GM11168 (cell line): ENCODE data around the gene MANEAL.

ENCODE experiments used
- in situ Hi-C: fragments of 300-500 bp; cut with MboI; formaldehyde crosslinking; loops from one replicate; pipeline ENCODE4 v1.12.0; 2022; ENCODE audit warnings: low sequenced_read_pairs; ENCODE audit not compliant: unreplicated experiment

MANEAL gene

GRCh38 chr1:37776946-37777516 lies 16.6 kb upstream of the MANEAL start:
- in situ Hi-C loops: no loop called here

- in situ Hi-C loops: no loop called here
Observed at GRCh38 chr1:37778654-37779053, 15.0 kb upstream of the MANEAL start.

GRCh38 chr1:37782491-37782890 lies 11.2 kb upstream of the MANEAL start:
- in situ Hi-C loops: no loop called here

- in situ Hi-C loops: no loop called here
Observed at GRCh38 chr1:37792943-37793686, 532 bp upstream of the MANEAL start.

GRCh38 chr1:37794372-37795339 lies 1.0 kb downstream of the MANEAL start:
- in situ Hi-C loops: no loop called here

- in situ Hi-C loops: no loop called here
Observed at GRCh38 chr1:37795340-37796125, 1.9 kb downstream of the MANEAL start.

GRCh38 chr1:37797750-37798345 lies 4.2 kb downstream of the MANEAL start:
- in situ Hi-C loops: no loop called here

GRCh38 chr1:37802439-37802838 lies 8.8 kb downstream of the MANEAL start:
- in situ Hi-C loops: no loop called here

GRCh38 chr1:37807220-37807554 lies 13.5 kb downstream of the MANEAL start:
- in situ Hi-C loops: no loop called here

- in situ Hi-C loops: no loop called here
Observed at GRCh38 chr1:37807555-37808368, 14.1 kb downstream of the MANEAL start, which contains the start of the genes C1orf122 and YRDC. TSS of gene C1orf122 (plus strand) at chr1:37807790. CDS start at chr1:37808405, 615 bp downstream. TSS of gene YRDC (minus strand) at chr1:37808208. CDS start at chr1:37808180, 28 bp downstream.

GRCh38 chr1:37808369-37809319 lies 15.0 kb downstream of the MANEAL start:
- in situ Hi-C loops: no loop called here

GRCh38 chr1:37809942-37810341 lies 16.3 kb downstream of the MANEAL start:
- in situ Hi-C loops: no loop called here

GRCh38 chr1:37811027-37811655 lies 17.5 kb downstream of the MANEAL start:
- in situ Hi-C loops: no loop called here

GRCh38 chr1:37813529-37814145 lies 20.0 kb downstream of the MANEAL start:
- in situ Hi-C loops: no loop called here

GRCh38 chr1:37814252-37814651 lies 20.6 kb downstream of the MANEAL start:
- in situ Hi-C loops: no loop called here

GRCh38 chr1:37817481-37817880 lies 23.8 kb downstream of the MANEAL start:
- in situ Hi-C loops: no loop called here

GRCh38 chr1:37821481-37821880 lies 27.8 kb downstream of the MANEAL start:
- in situ Hi-C loops: no loop called here
